Naive B cell (primary cell): Measurements from ENCODE around the gene TTC39C. TPM values are rescaled to one million over a fixed set of nuclear protein-coding genes. Genes with fewer than 3 reads are reported as not detected.
"Not testable (repeated sequence)": the region's sequence is repeated elsewhere in the genome, so short reads cannot be mapped to it uniquely, and the experiment has no call there.

Experiments used
- ATAC-seq, 2 donors: fragments of 150-1000 bp; cut with Tn5 transposase; 2 replicates each; pipeline ENCODE4 v1.10.0; 2021; ENCODE audit warnings: low read depth in 2 of 2, mild to moderate bottlenecking in 2 of 2, moderate library complexity in 2 of 2
- DNase-seq: peaks from one replicate; pipeline ENCODE4 v3.0.0; 2022
- H3K27ac Mint-ChIP-seq, 6 donors: one replicate each; pipeline ENCODE4 v1.8.0; 2020 to 2022; ENCODE audit warnings: mild to moderate bottlenecking in 6 of 6, mixed read lengths in 6 of 6, moderate library complexity in 5 of 6, inconsistent platforms in 2 of 6
- H3K27me3 Mint-ChIP-seq, 3 donors: one replicate each; pipeline ENCODE4 v1.8.0; 2021 to 2022; ENCODE audit warnings: mixed read lengths in 3 of 3, mild to moderate bottlenecking in 1 of 3
- H3K36me3 Mint-ChIP-seq, 2 donors: one replicate each; pipeline ENCODE4 v1.8.0; 2020 to 2022; ENCODE audit warnings: mixed read lengths in 2 of 2, inconsistent platforms in 1 of 2, mild to moderate bottlenecking in 1 of 2
- H3K4me1 Mint-ChIP-seq, 3 donors: one replicate each; pipeline ENCODE4 v1.8.0; 2020 to 2022; ENCODE audit warnings: mixed read lengths in 3 of 3, inconsistent platforms in 1 of 3, mild to moderate bottlenecking in 1 of 3, moderate library complexity in 1 of 3
- H3K4me3 Mint-ChIP-seq, 8 donors: one replicate each; pipeline ENCODE4 v1.8.0; 2020 to 2022; ENCODE audit warnings: mild to moderate bottlenecking in 8 of 8, mixed read lengths in 8 of 8, moderate library complexity in 8 of 8, inconsistent platforms in 2 of 8
- H3K9me3 Mint-ChIP-seq, 7 donors: one replicate each; pipeline ENCODE4 v1.8.0; 2020 to 2022; ENCODE audit warnings: mixed read lengths in 7 of 7, mild to moderate bottlenecking in 5 of 7, inconsistent platforms in 2 of 7, moderate library complexity in 1 of 7
- polyA plus RNA-seq, 6 donors: library from polyadenylated mRNA; unstranded; fragments of 300-500 nt; fragmentation: Illumina TruSeq; gene quantifications; one replicate each; pipeline ENCODE4 v1.2.3, GENCODE V29; 2021; ENCODE audit warnings: low read depth in 6 of 6

TTC39C gene
- polyA plus RNA-seq, 6 donors from 2014 or later: 20.4 to 34.5 (median 24.3) TPM

GRCh38 chr18:24072743-24073142 lies 58.2 kb downstream of the TTC39C start:
- H3K4me3 Mint-ChIP-seq: no peak overlapping the region
- H3K27ac Mint-ChIP-seq: peak overlapping the region in 1 of 6 donors; percentile 79
- ATAC-seq (no peak), DNase-seq (no peak)
- H3K36me3 Mint-ChIP-seq: peaks cover 27 to 30% of the 10 kb centered on the region in 2 donors
- H3K4me1 Mint-ChIP-seq: peaks cover 0 to 16% (median 1%) of the 10 kb centered on the region in 3 donors
- H3K27me3 Mint-ChIP-seq: no peaks in the 10 kb centered on the region
- peaks cover 0 to 2% (median 0%) of the 10 kb centered on the region in 7 donors for H3K9me3 Mint-ChIP-seq

DNA sequence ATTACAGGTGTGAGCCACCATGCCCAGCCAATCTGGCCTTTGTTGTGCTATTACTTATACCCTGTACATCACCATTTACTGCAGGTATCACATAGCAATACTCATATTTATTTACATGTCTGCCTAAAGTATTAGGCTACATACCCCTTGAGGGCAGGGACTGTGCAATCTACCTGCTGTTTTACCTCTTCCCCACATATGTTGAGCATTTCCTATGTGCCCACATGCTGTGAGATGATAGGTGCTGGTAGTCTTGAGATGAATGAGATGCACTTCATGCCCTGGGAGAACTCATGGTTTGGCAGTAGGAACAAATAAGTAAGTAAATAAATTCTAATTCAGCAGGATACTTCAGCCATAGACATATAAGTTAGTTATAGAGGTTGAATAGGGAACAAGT lies 59.2 kb downstream of the TTC39C start:
- H3K27ac Mint-ChIP-seq: no peak overlapping the region

GRCh38 chr18:24074757-24075156 lies 60.2 kb downstream of the TTC39C start:
- H3K36me3 Mint-ChIP-seq: peaks cover 24 to 33% of the 10 kb centered on the region in 2 donors
- H3K4me3 Mint-ChIP-seq, ATAC-seq, H3K9me3 Mint-ChIP-seq, H3K27ac Mint-ChIP-seq, H3K27me3 Mint-ChIP-seq, DNase-seq: not testable (repeated sequence)
- peaks cover 0 to 14% (median 0%) of the 10 kb centered on the region in 3 donors for H3K4me1 Mint-ChIP-seq

More for the DNA sequence above, 59.2 kb downstream of the TTC39C start:
- Mint-ChIP-seq H3K36me3 (peaks cover 26 to 32% of the 10 kb centered on the region in 2 donors), H3K4me3 (no peak overlapping the region), H3K4me1 (peaks cover 0 to 14% (median 1%) of the 10 kb centered on the region in 3 donors), H3K27me3 (no peaks in the 10 kb centered on the region), H3K9me3 (peaks cover 0 to 2% (median 0%) of the 10 kb centered on the region in 7 donors)
- ATAC-seq (no peak), DNase-seq (no peak)

- Mint-ChIP-seq H3K4me1 (peaks cover 0 to 10% (median 0%) of the 10 kb centered on the region in 3 donors), H3K9me3 (peaks cover 0 to 2% (median 0%) of the 10 kb centered on the region in 7 donors), H3K27me3 (no peaks in the 10 kb centered on the region), H3K4me3 (no peak overlapping the region), H3K27ac (no peak overlapping the region), H3K36me3 (peaks cover 18 to 38% of the 10 kb centered on the region in 2 donors)
- ATAC-seq (no peak), DNase-seq (no peak)
Measured at GRCh38 chr18:24075767-24076597, 61.4 kb downstream of the TTC39C start.

DNA sequence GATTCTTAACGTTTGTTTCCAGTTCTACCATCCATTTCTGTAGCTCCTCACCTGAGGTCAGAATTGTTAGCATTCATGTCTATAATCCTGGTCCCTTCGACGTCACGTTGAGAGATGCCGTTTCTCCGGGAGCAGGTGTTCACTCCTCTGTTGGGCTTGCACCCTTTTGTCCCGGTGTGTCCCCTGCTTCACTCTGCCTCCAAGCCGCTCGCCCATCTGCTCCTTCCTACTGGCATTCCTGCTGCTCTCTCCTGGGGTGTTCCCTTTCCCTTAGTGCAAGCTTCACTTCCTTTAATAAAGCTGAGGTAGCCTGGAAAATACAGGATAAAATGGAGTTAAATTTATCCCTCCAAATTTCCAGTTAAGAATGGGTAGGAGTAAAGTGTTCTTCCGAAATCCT lies 62.4 kb downstream of the TTC39C start:
- Mint-ChIP-seq H3K36me3 (peaks cover 18 to 38% of the 10 kb centered on the region in 2 donors), H3K4me1 (peaks cover 0 to 10% (median 0%) of the 10 kb centered on the region in 3 donors), H3K4me3 (no peak overlapping the region)

DNA sequence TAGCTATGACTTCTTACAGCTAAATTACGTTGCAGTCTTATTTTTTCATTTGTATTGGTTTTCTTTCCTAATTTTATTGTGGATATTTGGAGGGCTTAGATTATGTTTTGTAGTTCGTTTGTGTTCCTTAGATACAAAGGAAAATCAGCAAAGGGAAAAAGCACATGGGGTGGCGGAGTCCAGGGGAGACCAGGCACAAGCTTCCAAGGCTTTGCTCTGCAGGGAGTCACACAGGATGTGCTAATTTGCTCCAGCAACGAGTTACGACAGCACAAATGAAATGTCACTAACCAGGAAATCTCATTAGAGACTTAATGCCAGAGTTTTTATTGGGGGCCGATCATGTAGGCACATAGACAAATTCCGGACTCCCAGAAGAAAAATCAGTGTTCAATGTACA lies 63.8 kb downstream of the TTC39C start:
- no peak overlapping the region for H3K27ac Mint-ChIP-seq
- peaks cover 0 to 2% (median 0%) of the 10 kb centered on the region in 7 donors for H3K9me3 Mint-ChIP-seq
- ATAC-seq (no peak), DNase-seq (no peak)
- H3K27me3 Mint-ChIP-seq: no peaks in the 10 kb centered on the region
- H3K4me1 Mint-ChIP-seq: peaks cover 0 to 6% (median 0%) of the 10 kb centered on the region in 3 donors
- no peak overlapping the region for H3K4me3 Mint-ChIP-seq
- H3K36me3 Mint-ChIP-seq: peaks cover 13 to 39% of the 10 kb centered on the region in 2 donors

More for the DNA sequence above, 62.4 kb downstream of the TTC39C start:
- no peaks in the 10 kb centered on the region for H3K27me3 Mint-ChIP-seq
- DNase-seq: no peak
- H3K9me3 Mint-ChIP-seq: peaks cover 0 to 2% (median 0%) of the 10 kb centered on the region in 7 donors
- no peak for ATAC-seq
- peak overlapping the region in 1 of 6 donors; percentile 59 for H3K27ac Mint-ChIP-seq

DNA sequence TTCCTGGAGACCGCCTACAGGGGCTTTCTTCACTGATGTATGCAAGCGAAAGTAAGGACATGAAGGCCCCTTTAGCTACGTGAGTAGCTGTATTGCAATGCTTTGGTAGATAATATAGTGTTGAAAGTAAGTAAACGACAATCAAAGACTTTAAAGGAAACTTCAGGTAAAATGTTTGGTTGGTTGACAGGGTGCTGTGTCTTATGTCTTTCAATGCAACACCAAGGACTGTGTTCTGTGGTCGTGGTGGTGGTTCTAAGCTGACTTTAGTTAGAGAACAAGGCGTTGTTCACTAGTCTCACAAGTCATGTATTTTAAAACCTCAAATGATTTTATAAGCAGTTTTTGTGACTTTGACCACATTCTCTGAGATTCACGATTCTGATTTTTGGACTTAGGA lies 66.3 kb downstream of the TTC39C start:
- Mint-ChIP-seq H3K9me3 (no peaks in the 10 kb centered on the region), H3K36me3 (peaks cover 0 to 32% of the 10 kb centered on the region in 2 donors), H3K27ac (no peak overlapping the region), H3K27me3 (no peaks in the 10 kb centered on the region), H3K4me3 (no peak overlapping the region), H3K4me1 (no peaks in the 10 kb centered on the region)
- no peak for DNase-seq
- ATAC-seq: no peak

GRCh38 chr18:24083550-24083949 lies 69.0 kb downstream of the TTC39C start:
- DNase-seq (no peak), ATAC-seq (no peak)
- Mint-ChIP-seq H3K27me3 (no peaks in the 10 kb centered on the region), H3K4me1 (peaks cover 0 to under 1% (median 0%) of the 10 kb centered on the region in 3 donors), H3K4me3 (no peak overlapping the region), H3K27ac (no peak overlapping the region), H3K36me3 (peaks cover 10 to 35% of the 10 kb centered on the region in 2 donors), H3K9me3 (no peaks in the 10 kb centered on the region)

DNA sequence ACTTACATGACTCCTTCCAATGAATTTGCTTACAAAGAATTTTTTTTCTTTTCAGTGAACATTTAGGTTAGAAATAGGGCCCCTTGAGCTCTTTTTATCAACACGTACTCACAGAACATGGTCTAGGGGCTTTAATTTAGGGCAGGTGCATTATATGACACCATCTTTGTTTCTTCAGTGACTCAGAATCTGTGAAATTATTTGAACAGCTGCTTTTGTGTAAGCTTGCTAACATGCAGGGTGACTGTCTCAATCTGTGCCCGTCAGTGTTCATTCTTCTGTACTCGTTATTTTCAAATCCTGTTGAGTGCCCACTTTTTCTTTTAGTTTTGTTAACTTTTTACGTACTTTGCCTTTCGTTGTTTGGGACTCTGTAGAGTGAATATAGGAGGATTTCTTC lies 71.5 kb downstream of the TTC39C start:
- H3K4me3 Mint-ChIP-seq: no peak overlapping the region
- H3K36me3 Mint-ChIP-seq: peaks cover 18 to 31% of the 10 kb centered on the region in 2 donors
- no peaks in the 10 kb centered on the region for H3K27me3 Mint-ChIP-seq
- H3K4me1 Mint-ChIP-seq: peaks cover 0 to 5% (median 0%) of the 10 kb centered on the region in 3 donors
- H3K9me3 Mint-ChIP-seq: no peaks in the 10 kb centered on the region
- ATAC-seq (no peak), DNase-seq (no peak)
- H3K27ac Mint-ChIP-seq: no peak overlapping the region

DNA sequence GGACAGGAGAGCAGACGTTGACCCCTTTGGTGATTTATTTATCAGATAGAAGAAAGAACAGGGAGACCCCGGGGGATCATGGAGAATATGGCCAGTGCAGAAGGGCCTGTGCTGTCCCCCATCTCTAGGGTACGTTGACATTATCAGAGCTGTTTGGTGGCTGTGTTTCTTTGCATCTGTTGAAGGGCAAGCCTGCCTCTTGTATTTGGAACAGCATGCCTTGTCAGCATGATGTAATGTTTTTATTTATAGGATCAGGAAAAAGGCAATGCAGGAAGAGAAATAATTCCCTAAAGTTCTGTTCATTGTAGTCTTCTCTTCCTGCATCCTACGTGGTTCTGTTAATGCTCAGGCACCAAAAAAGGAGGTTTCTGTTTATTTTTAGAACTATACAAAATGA lies 74.5 kb downstream of the TTC39C start:
- Mint-ChIP-seq H3K4me3 (no peak overlapping the region), H3K4me1 (peaks cover 5 to 14% (median 13%) of the 10 kb centered on the region in 3 donors), H3K36me3 (peaks cover 26 to 33% of the 10 kb centered on the region in 2 donors), H3K27me3 (no peaks in the 10 kb centered on the region), H3K27ac (peak overlapping the region in 1 of 6 donors; percentile 44), H3K9me3 (peaks cover 0 to 3% (median 0%) of the 10 kb centered on the region in 7 donors)
- ATAC-seq: no peak
- no peak for DNase-seq

DNA sequence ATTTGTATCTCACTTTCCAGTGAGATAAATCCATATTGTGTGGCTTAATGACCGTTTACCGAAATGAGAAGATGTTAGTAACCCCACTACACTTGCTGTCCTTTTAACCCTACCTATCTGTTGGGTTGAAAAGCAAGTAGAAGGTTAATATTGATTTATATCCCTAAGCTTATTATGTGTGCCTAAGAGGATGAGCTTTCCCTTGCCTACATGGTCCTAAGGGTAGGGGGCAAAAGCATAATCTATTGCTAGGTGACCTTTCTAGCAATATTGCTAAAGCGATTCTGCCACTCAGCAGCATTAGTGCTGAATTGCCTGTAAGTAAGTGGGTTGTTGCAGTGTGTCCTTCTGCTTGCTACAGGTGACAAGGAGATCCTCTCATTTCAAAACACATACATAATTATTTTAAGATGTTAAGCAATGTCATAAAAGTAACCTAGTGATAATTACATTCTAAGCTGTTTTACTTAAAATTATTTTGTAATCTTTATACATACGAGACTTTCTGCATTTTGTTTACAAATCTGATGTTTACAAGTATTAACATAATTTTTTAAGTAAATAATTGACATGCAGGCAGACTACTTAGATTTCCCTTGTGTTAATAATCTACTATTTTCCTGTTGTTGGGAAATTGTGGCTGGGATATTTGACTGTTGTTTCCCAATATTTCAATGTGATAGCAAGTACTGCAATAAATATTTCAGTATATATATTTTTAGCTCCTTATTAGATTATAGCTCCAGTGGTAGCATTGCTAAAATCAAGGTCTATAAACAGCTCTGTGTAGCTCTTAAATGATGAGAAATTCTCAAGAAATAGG lies 75.2 kb downstream of the TTC39C start:
- H3K27me3 Mint-ChIP-seq: no peaks in the 10 kb centered on the region
- H3K4me1 Mint-ChIP-seq: peaks cover 12 to 21% (median 19%) of the 10 kb centered on the region in 3 donors
- ATAC-seq (no peak), DNase-seq (no peak)
- peaks cover 26 to 33% of the 10 kb centered on the region in 2 donors for H3K36me3 Mint-ChIP-seq
- H3K27ac Mint-ChIP-seq: no peak overlapping the region
- peaks cover 0 to 4% (median 0%) of the 10 kb centered on the region in 7 donors for H3K9me3 Mint-ChIP-seq
- H3K4me3 Mint-ChIP-seq: no peak overlapping the region

- Mint-ChIP-seq H3K27ac (no peak overlapping the region), H3K4me1 (peaks cover 18 to 28% (median 26%) of the 10 kb centered on the region in 3 donors), H3K4me3 (no peak overlapping the region), H3K36me3 (peaks cover 30 to 33% of the 10 kb centered on the region in 2 donors), H3K27me3 (no peaks in the 10 kb centered on the region), H3K9me3 (peaks cover 0 to 4% (median 0%) of the 10 kb centered on the region in 7 donors)
- ATAC-seq (no peak), DNase-seq (no peak)
Measured at GRCh38 chr18:24090876-24091275, 76.3 kb downstream of the TTC39C start.

DNA sequence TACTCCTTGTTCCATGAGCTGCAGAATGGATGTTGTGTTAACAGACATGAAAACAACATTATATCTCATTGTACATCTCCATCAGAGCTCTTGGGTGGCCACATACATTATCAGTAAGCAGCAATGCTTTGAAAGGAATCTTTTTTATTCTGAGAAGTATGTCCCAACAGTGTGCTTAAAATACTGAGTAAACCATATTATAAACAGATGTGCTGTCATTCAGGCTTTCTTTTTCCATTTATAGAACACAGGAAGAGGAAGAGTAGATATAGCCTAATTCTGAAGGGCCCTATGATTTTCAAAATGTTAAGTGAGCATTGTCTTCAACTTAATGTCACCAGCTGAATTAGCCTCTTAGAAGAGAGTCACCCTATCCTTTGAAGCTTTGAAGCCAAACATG lies 80.0 kb downstream of the TTC39C start:
- ATAC-seq (no peak), DNase-seq (no peak)
- peaks cover 18 to 28% (median 21%) of the 10 kb centered on the region in 3 donors for H3K4me1 Mint-ChIP-seq
- peak overlapping the region in 4 of 6 donors; percentile 33 to 59 (median 54) for H3K27ac Mint-ChIP-seq
- no peaks in the 10 kb centered on the region for H3K27me3 Mint-ChIP-seq
- peaks cover 21 to 24% of the 10 kb centered on the region in 2 donors for H3K36me3 Mint-ChIP-seq
- peaks cover 0 to 14% (median 4%) of the 10 kb centered on the region in 7 donors for H3K9me3 Mint-ChIP-seq
- peak overlapping the region in 6 of 8 donors; percentile 26 to 70 (median 50) for H3K4me3 Mint-ChIP-seq
